HepG2 (cell line): Measurements from ENCODE around the gene CDKN1C. TPM values are rescaled to one million over a fixed set of nuclear protein-coding genes. Genes with fewer than 3 reads are reported as not detected.

Experiments
- ATAD3A ChIP-seq: sonication (generic); formaldehyde crosslinking; IDR thresholded peaks from 2 replicates; pipeline ENCODE4 v1.4.0; 2020; ENCODE audit warnings: missing genetic modification reagents
- ATF4 ChIP-seq, 2 experiments: fragments of 450-650 bp in 1 of 2; sonication (generic) in 1 of 2; formaldehyde crosslinking; IDR thresholded peaks; 2 replicates each; pipeline versions ENCODE4 v1.5.0 to v1.8.0; 2020 to 2022; ENCODE audit warnings: mild to moderate bottlenecking in 1 of 2, missing genetic modification reagents in 1 of 2
- ATF7-NPFF ChIP-seq: sonication (generic); formaldehyde crosslinking; IDR thresholded peaks from 2 replicates; pipeline ENCODE4 v1.8.1; 2023; ENCODE audit warnings: mild to moderate bottlenecking, low read depth, missing genetic modification reagents, moderate library complexity
- BRD4 ChIP-seq: sonication (generic); formaldehyde crosslinking; IDR thresholded peaks from 2 replicates; pipeline ENCODE4 v1.4.0; 2020; ENCODE audit warnings: missing genetic modification reagents
- FOXO1 ChIP-seq: sonication (generic); formaldehyde crosslinking; IDR thresholded peaks from 2 replicates; pipeline ENCODE4 v1.4.0; 2020; ENCODE audit warnings: missing genetic modification reagents
- HDAC1 ChIP-seq: sonication (generic); formaldehyde crosslinking; IDR thresholded peaks from 2 replicates; pipeline ENCODE4 v1.5.1; 2020; ENCODE audit warnings: mild to moderate bottlenecking, missing genetic modification reagents
- HNF4A ChIP-seq: sonication (generic); formaldehyde crosslinking; IDR thresholded peaks from 2 replicates; pipeline ENCODE4 v1.4.0; 2020; ENCODE audit warnings: missing genetic modification reagents
- HOXD1 ChIP-seq: sonication (generic); formaldehyde crosslinking; IDR thresholded peaks from 2 replicates; pipeline ENCODE4 v1.5.0; 2020; ENCODE audit warnings: missing genetic modification reagents
- KDM3A ChIP-seq: IDR thresholded peaks from 2 replicates; pipeline ENCODE4 v1.6.1; 2018; ENCODE audit warnings: low read depth, missing compliant biosample characterization
- KDM5A ChIP-seq: fragments of 200-600 bp; sonication (generic); IDR thresholded peaks from 2 replicates; pipeline ENCODE4 v1.7.0; 2018; ENCODE audit warnings: antibody characterized with exemption, mild to moderate bottlenecking, low read length, borderline replicate concordance
- MAF1 ChIP-seq: sonication (generic); formaldehyde crosslinking; IDR thresholded peaks from 2 replicates; pipeline ENCODE4 v1.5.0; 2020; ENCODE audit warnings: missing genetic modification reagents, borderline replicate concordance
- MED1 ChIP-seq: sonication (generic); formaldehyde crosslinking; IDR thresholded peaks from 2 replicates; pipeline ENCODE4 v1.4.0; 2020; ENCODE audit warnings: missing genetic modification reagents
- POGZ ChIP-seq: sonication (generic); formaldehyde crosslinking; IDR thresholded peaks from 2 replicates; pipeline ENCODE4 v1.4.0; 2020; ENCODE audit warnings: mild to moderate bottlenecking, missing genetic modification reagents
- RARA ChIP-seq: IDR thresholded peaks from 2 replicates; pipeline ENCODE4 v1.6.1; 2016; ENCODE audit warnings: missing genetic modification reagents, missing compliant biosample characterization
- SMAD3 ChIP-seq: sonication (generic); formaldehyde crosslinking; IDR thresholded peaks from 2 replicates; pipeline ENCODE4 v1.4.0; 2020; ENCODE audit warnings: missing genetic modification reagents
- TBX2 ChIP-seq: sonication (generic); formaldehyde crosslinking; IDR thresholded peaks from 2 replicates; pipeline ENCODE4 v1.5.0; 2020; ENCODE audit warnings: missing genetic modification reagents, mild to moderate bottlenecking, borderline replicate concordance
- THAP7 ChIP-seq: sonication (generic); formaldehyde crosslinking; IDR thresholded peaks from 2 replicates; pipeline ENCODE4 v1.8.1; 2023; ENCODE audit warnings: mild to moderate bottlenecking, missing genetic modification reagents
- TOPORS ChIP-seq: sonication (generic); formaldehyde crosslinking; IDR thresholded peaks from 2 replicates; pipeline ENCODE4 v1.8.0; 2023; ENCODE audit warnings: mild to moderate bottlenecking, missing genetic modification reagents
- ZNF101 ChIP-seq: sonication (generic); formaldehyde crosslinking; IDR thresholded peaks from 2 replicates; pipeline ENCODE4 v1.4.0; 2020; ENCODE audit warnings: mild to moderate bottlenecking, low read depth, missing genetic modification reagents, borderline replicate concordance
- ZNF512 ChIP-seq: sonication (generic); formaldehyde crosslinking; IDR thresholded peaks from 2 replicates; pipeline ENCODE4 v1.4.0; 2020; ENCODE audit warnings: mild to moderate bottlenecking, missing genetic modification reagents
- ZNF577 ChIP-seq: sonication (generic); formaldehyde crosslinking; IDR thresholded peaks from 2 replicates; pipeline ENCODE4 v1.4.0; 2020; ENCODE audit warnings: mild to moderate bottlenecking, low read depth, missing genetic modification reagents, borderline replicate concordance
- ZNF747 ChIP-seq: sonication (generic); formaldehyde crosslinking; IDR thresholded peaks from 2 replicates; pipeline ENCODE4 v1.8.1; 2023; ENCODE audit warnings: missing genetic modification reagents, mild to moderate bottlenecking, borderline replicate concordance
- ZNF800 ChIP-seq: sonication (generic); formaldehyde crosslinking; IDR thresholded peaks from 2 replicates; pipeline ENCODE4 v1.4.0; 2020; ENCODE audit warnings: missing genetic modification reagents
- ZNF839 ChIP-seq: sonication (generic); formaldehyde crosslinking; IDR thresholded peaks from 2 replicates; pipeline ENCODE4 v1.4.0; 2020; ENCODE audit warnings: missing genetic modification reagents, mild to moderate bottlenecking, borderline replicate concordance
- polyA plus RNA-seq, 8 experiments: library from polyadenylated mRNA; depleted of rRNA in 3 of 8; stranded (reverse) in 7 of 8; unstranded in 1 of 8; fragments of >200 nt; fragmentation: Illumina TruSeq in 4 of 8; extraction: Trizol in 4 of 8; gene quantifications; 2 replicates each; pipeline versions ENCODE4 v1.2.1 to v1.2.3, GENCODE V29; 2011 to 2016; ENCODE audit warnings: low read depth in 4 of 8, missing spikeins in 1 of 8, mixed read lengths in 1 of 8; ENCODE audit not compliant: insufficient read depth in 1 of 8
- total RNA-seq, 5 experiments: library from RNA; depleted of rRNA; stranded (reverse); fragments of >200 nt; fragmentation: Illumina TruSeq; extraction: Trizol; gene quantifications; 2 replicates each; pipeline ENCODE4 v1.2.3, GENCODE V29; 2016; ENCODE audit warnings: low read depth in 1 of 5

Gene CDKN1C
- total and polyA plus RNA-seq, 2 of the 13 experiments (the other 11 are each of a cell fraction or from before 2014, with no cell fraction given), result not detected

- TF ChIP-seq THAP7 (no peak), FOXO1 (no peak), ZNF839 (CRISPR knock-in tag) (no peak), MED1 (CRISPR knock-in tag) (no peak), RARA (CRISPR knock-in tag) (no peak), KDM5A (no peak), ZNF512 (CRISPR knock-in tag) (no peak), ATAD3A (CRISPR knock-in tag) (no peak), HDAC1 (CRISPR knock-in tag) (no peak), ATF4 (CRISPR knock-in tag; IDR thresholded peaks at IDR 0.05) (no peak), KDM3A (CRISPR knock-in tag) (peak; percentile 74; the same call in 1 of the 2 replicates), ZNF747 (CRISPR knock-in tag) (no peak), BRD4 (CRISPR knock-in tag) (no peak), ZNF577 (CRISPR knock-in tag) (no peak), ZNF800 (CRISPR knock-in tag) (no peak), ATF7-NPFF (CRISPR knock-in tag) (no peak), HNF4A (CRISPR knock-in tag) (no peak), TBX2 (CRISPR knock-in tag) (peak; percentile 54), TOPORS (CRISPR knock-in tag) (no peak), HOXD1 (CRISPR knock-in tag) (no peak), POGZ (CRISPR knock-in tag) (no peak), SMAD3 (no peak), MAF1 (no peak), ZNF101 (no peak)
These were observed 6.8 kb upstream of the CDKN1C start (continued) for GRCh38 chr11:2892215-2892966.
